H1 (cell line): ENCODE measurements around the gene SLCO6A1. TPM values are rescaled to one million over a fixed set of nuclear protein-coding genes. Genes with fewer than 3 reads are reported as not detected.

Source experiments
- CTCF ChIA-PET: fragments of 300-600 bp; sonication (Branson Sonifier 250); formaldehyde crosslinking; loops from one replicate; lab custom pipeline; 2021; ENCODE audit not compliant: partially characterized antibody; lab: Charles Lee
- POLR2A ChIA-PET: fragments of 300-600 bp; sonication (Branson Sonifier 250); formaldehyde crosslinking; loops from one replicate; lab custom pipeline; 2021; ENCODE audit warnings: inconsistent platforms; ENCODE audit not compliant: partially characterized antibody; lab: Charles Lee
- DNase-seq, 2 experiments: peaks; one replicate each; pipeline versions ENCODE4 v3.0.0 to v3.0.0-alpha.2; 2010 to 2022; ENCODE audit warnings: low spot score in 2 of 2, low read depth in 1 of 2, mixed read lengths in 1 of 2
- FAIRE-seq: peaks from 2 replicates; lab custom pipeline; 2011; peaks lifted over from hg19 to GRCh38; lab: Jason Lieb, UNC
- H2AFZ ChIP-seq: 2 replicates; pipeline ENCODE4 v1.8.1; 2012; ENCODE audit warnings: low read length, inconsistent platforms
- H2AK5ac ChIP-seq: 2 replicates; pipeline ENCODE4 v1.6.1; 2013; ENCODE audit warnings: low read depth, low read length
- H2BK120ac ChIP-seq: replicated peaks from 2 replicates; pipeline ENCODE3; 2013; ENCODE audit warnings: low read depth, low read length, inconsistent platforms
- H2BK12ac ChIP-seq: 2 replicates; pipeline ENCODE4 v1.6.1; 2013; ENCODE audit warnings: low read depth, low read length
- H2BK15ac ChIP-seq: 2 replicates; pipeline ENCODE4 v1.6.1; 2013; ENCODE audit warnings: low read length
- H2BK20ac ChIP-seq: 2 replicates; pipeline ENCODE4 v1.6.1; 2013; ENCODE audit warnings: low read length
- H2BK5ac ChIP-seq: 2 replicates; pipeline ENCODE4 v1.6.1; 2013; ENCODE audit warnings: low read depth, low read length
- H3K14ac ChIP-seq: 2 replicates; pipeline ENCODE4 v1.6.1; 2013; ENCODE audit warnings: inconsistent platforms; ENCODE audit not compliant: insufficient read length
- H3K18ac ChIP-seq: 2 replicates; pipeline ENCODE4 v1.6.1; 2013; ENCODE audit warnings: low read length; ENCODE audit errors: extremely low read depth
- H3K23ac ChIP-seq: 2 replicates; pipeline ENCODE4 v1.6.1; 2013; ENCODE audit warnings: inconsistent platforms; ENCODE audit not compliant: insufficient read length
- H3K23me2 ChIP-seq: 2 replicates; pipeline ENCODE4 v1.6.1; 2013; ENCODE audit warnings: low read depth, low read length
- H3K27ac ChIP-seq: 2 replicates; pipeline ENCODE4 v1.6.1; 2011; ENCODE audit warnings: low read depth, low read length, inconsistent platforms
- H3K27me3 ChIP-seq, 4 experiments: replicated peaks in 1 of 4; 1 replicate in 1 of 4; 2 replicates in 3 of 4; pipeline versions ENCODE4 v1.6.1 to v1.8.1; 2011 to 2013; ENCODE audit warnings: low read length in 3 of 4, mild to moderate bottlenecking in 3 of 4, inconsistent platforms in 2 of 4, mixed read lengths in 2 of 4, moderate library complexity in 1 of 4; ENCODE audit not compliant: control insufficient read depth in 3 of 4, insufficient read depth in 3 of 4; ENCODE audit errors: extremely low read depth in 1 of 4
- H3K36me3 ChIP-seq, 4 experiments: 2 replicates each; pipeline versions ENCODE4 v1.6.1 to v1.8.1; 2011 to 2013; ENCODE audit warnings: mild to moderate bottlenecking in 4 of 4, low read length in 3 of 4, moderate library complexity in 2 of 4, control low read depth in 1 of 4, inconsistent platforms in 1 of 4; ENCODE audit not compliant: insufficient read depth in 4 of 4, control insufficient read depth in 2 of 4
- H3K4ac ChIP-seq: replicated peaks from 2 replicates; pipeline ENCODE3; 2013; ENCODE audit warnings: low read length, low read depth, mixed read lengths, inconsistent platforms; ENCODE audit not compliant: insufficient read length
- H3K4me1 ChIP-seq, 4 experiments: replicated peaks in 1 of 4; 1 replicate in 1 of 4; 2 replicates in 3 of 4; pipeline versions ENCODE4 v1.6.1 to v1.8.1; 2011 to 2013; ENCODE audit warnings: low read length in 3 of 4, inconsistent platforms in 2 of 4, mixed read lengths in 1 of 4; ENCODE audit not compliant: insufficient read depth in 4 of 4, control insufficient read depth in 3 of 4
- H3K4me2 ChIP-seq, 2 experiments: 2 replicates each; pipeline versions ENCODE4 v1.6.1 to v1.8.1; 2011 to 2013; ENCODE audit warnings: low read depth in 2 of 2, low read length in 2 of 2, control low read depth in 1 of 2, inconsistent platforms in 1 of 2, mild to moderate bottlenecking in 1 of 2; ENCODE audit not compliant: insufficient read depth in 1 of 2
- H3K4me3 ChIP-seq, 4 experiments: fragments of 200-600, 300-600 bp in 1 of 4; sonication (generic), shearing (Covaris generic), sonication (Bioruptor Twin) in 1 of 4; 2 replicates each; pipeline versions ENCODE4 v1.5.1 to v1.8.1; 2011 to 2016; ENCODE audit warnings: low read length in 4 of 4, low read depth in 3 of 4, control low read depth in 2 of 4, inconsistent platforms in 2 of 4, mild to moderate bottlenecking in 2 of 4, mixed read lengths in 1 of 4, moderate library complexity in 1 of 4; ENCODE audit not compliant: insufficient read depth in 2 of 4; ENCODE audit errors: extremely low read depth in 1 of 4
- H3K56ac ChIP-seq: replicated peaks from 2 replicates; pipeline ENCODE3; 2013; ENCODE audit warnings: low read depth, mild to moderate bottlenecking, mixed read lengths, low read length, inconsistent platforms; ENCODE audit not compliant: insufficient read length
- H3K79me1 ChIP-seq: 2 replicates; pipeline ENCODE4 v1.6.1; 2013; ENCODE audit warnings: low read depth, low read length, control low read depth
- H3K79me2 ChIP-seq, 2 experiments: 2 replicates each; pipeline versions ENCODE4 v1.6.1 to v1.8.1; 2012 to 2013; ENCODE audit warnings: low read length in 2 of 2, mild to moderate bottlenecking in 2 of 2, inconsistent platforms in 1 of 2; ENCODE audit not compliant: insufficient read depth in 2 of 2, control insufficient read depth in 1 of 2
- H3K9ac ChIP-seq, 4 experiments: replicated peaks in 1 of 4; 1 replicate in 1 of 4; 2 replicates in 3 of 4; pipeline versions ENCODE4 v1.6.1 to v1.8.1; 2011 to 2013; ENCODE audit warnings: low read depth in 3 of 4, low read length in 3 of 4, control low read depth in 2 of 4, mild to moderate bottlenecking in 2 of 4, moderate library complexity in 2 of 4, inconsistent platforms in 1 of 4; ENCODE audit errors: extremely low read depth in 1 of 4
- H3K9me3 ChIP-seq, 2 experiments: 2 replicates each; pipeline versions ENCODE4 v1.6.1 to v1.8.1; 2012 to 2013; ENCODE audit warnings: mild to moderate bottlenecking in 2 of 2, moderate library complexity in 2 of 2, control low read depth in 1 of 2, inconsistent platforms in 1 of 2, low read depth in 1 of 2, low read length in 1 of 2, mixed read lengths in 1 of 2; ENCODE audit not compliant: insufficient read depth in 2 of 2
- H4K20me1 ChIP-seq, 2 experiments: replicated peaks in 1 of 2; 2 replicates each; pipeline versions ENCODE3 to v1.8.1; 2011 to 2013; ENCODE audit warnings: inconsistent platforms in 2 of 2, low read length in 2 of 2, mild to moderate bottlenecking in 1 of 2; ENCODE audit not compliant: insufficient read depth in 2 of 2, control insufficient read depth in 1 of 2
- H4K5ac ChIP-seq: 2 replicates; pipeline ENCODE4 v1.6.1; 2013; ENCODE audit warnings: low read length, low read depth, mixed read lengths, inconsistent platforms; ENCODE audit not compliant: insufficient read length
- H4K8ac ChIP-seq: 2 replicates; pipeline ENCODE4 v1.8.0; 2013; ENCODE audit warnings: mild to moderate bottlenecking, moderate library complexity, low read length, inconsistent platforms; ENCODE audit not compliant: insufficient read depth; ENCODE audit errors: extremely low read depth
- H4K91ac ChIP-seq: replicated peaks from 2 replicates; pipeline ENCODE3; 2013; ENCODE audit warnings: low read length, mixed read lengths, inconsistent platforms; ENCODE audit not compliant: insufficient read length
- EP300 ChIP-seq, 2 experiments: IDR thresholded peaks; 1 replicate in 1 of 2; 2 replicates in 1 of 2; pipeline ENCODE4 v1.6.1; 2011 to 2012; ENCODE audit warnings: low read depth in 2 of 2, low read length in 2 of 2, mild to moderate bottlenecking in 2 of 2, borderline replicate concordance in 1 of 2, inconsistent platforms in 1 of 2, moderate library complexity in 1 of 2
- RFX5 ChIP-seq: IDR thresholded peaks from 2 replicates; pipeline ENCODE4 v1.6.1; 2011; ENCODE audit warnings: low read depth, low read length, improper control_type of control experiment, borderline replicate concordance
- WGBS, 2 experiments: shearing (Covaris generic) in 1 of 2; methylation state at CpG; one replicate each; pipeline versions ENCODE4 v1.1.6 to v1.1.7; 2013 to 2015; ENCODE audit warnings: low lambda C conversion rate in 2 of 2, mixed read lengths in 2 of 2, inconsistent platforms in 1 of 2, low coverage in 1 of 2, missing lambda C conversion rate in 1 of 2; ENCODE audit not compliant: insufficient replicate concordance in 2 of 2, insufficient coverage in 1 of 2, insufficient read length in 1 of 2; ENCODE audit errors: extremely low coverage in 1 of 2, missing lambda C conversion rate in 1 of 2; 5-methylcytosine and 5-hydroxymethylcytosine counted together
- polyA plus RNA-seq, 7 experiments: library from polyadenylated mRNA; depleted of rRNA in 3 of 7; stranded (reverse) in 5 of 7; unstranded in 2 of 7; fragments of >200 nt in 5 of 7; fragments of 200-250 nt in 2 of 7; gene quantifications; 1 replicate in 5 of 7; 2 replicates in 1 of 7; 4 replicates in 1 of 7; pipeline versions ENCODE4 v1.2.1 to v1.2.3, GENCODE V29; 2011 to 2013; ENCODE audit warnings: missing spikeins in 2 of 7, mixed read lengths in 2 of 7
- total RNA-seq: library from RNA; stranded (reverse); fragmentation: NEBNext Ultra II Directional; extraction: Animal tissue kit (Norgen Biotek cat#: 25700); gene quantifications from 2 replicates; pipeline ENCODE4 v1.2.1, GENCODE V29; 2021
- TF ChIP-seq, protein P1 (sequence below): IDR thresholded peaks from 2 replicates; pipeline ENCODE4 v1.6.1; 2011; ENCODE audit warnings: low read length, improper control_type of control experiment

The SLCO6A1 gene
- total and polyA plus RNA-seq, 2 of the 8 experiments (the other 6 are each of a cell fraction or from before 2014, with no cell fraction given), result 0.06 to 0.56 TPM

DNA sequence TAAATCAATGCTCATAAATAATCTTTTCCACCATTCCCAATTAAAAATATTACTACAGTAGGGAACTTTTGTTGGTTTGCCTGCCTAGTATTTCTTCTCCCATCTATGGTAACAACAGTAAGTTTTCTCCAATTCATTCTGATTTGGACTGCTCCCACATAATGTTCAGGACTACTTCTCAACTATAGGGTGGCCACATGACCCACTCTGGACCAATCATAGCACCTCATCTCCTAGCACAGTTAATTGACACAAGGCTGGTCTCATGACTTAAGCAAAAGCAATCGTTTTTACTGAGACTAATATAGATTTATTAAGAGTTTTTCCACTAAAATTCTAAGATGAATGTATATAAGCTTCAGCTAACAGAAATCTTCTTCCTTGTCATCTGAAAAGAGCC lies 28.7 kb upstream of the SLCO6A1 start:
- Histone ChIP-seq H3K4me1 (no peaks in the 10 kb centered on the region), H2BK12ac (no peak overlapping the region), H3K4ac (no peak overlapping the region), H2BK5ac (no peak overlapping the region), H3K23ac (no peak overlapping the region), H3K9ac (no peak overlapping the region), H3K23me2 (no peaks in the 10 kb centered on the region), H2BK20ac (no peak overlapping the region), H3K27me3 (no peaks in the 10 kb centered on the region), H2BK15ac (no peak overlapping the region), H3K36me3 (no peaks in the 10 kb centered on the region), H2AK5ac (no peak overlapping the region), H3K79me1 (no peaks in the 10 kb centered on the region), H2BK120ac (no peak overlapping the region), H3K14ac (no peak overlapping the region), H4K91ac (no peak overlapping the region), H3K4me2 (no peak overlapping the region)
- no peak for DNase-seq
- POLR2A ChIA-PET, result no interaction called here
- no peak for FAIRE-seq
- TF ChIP-seq, protein P1, sequence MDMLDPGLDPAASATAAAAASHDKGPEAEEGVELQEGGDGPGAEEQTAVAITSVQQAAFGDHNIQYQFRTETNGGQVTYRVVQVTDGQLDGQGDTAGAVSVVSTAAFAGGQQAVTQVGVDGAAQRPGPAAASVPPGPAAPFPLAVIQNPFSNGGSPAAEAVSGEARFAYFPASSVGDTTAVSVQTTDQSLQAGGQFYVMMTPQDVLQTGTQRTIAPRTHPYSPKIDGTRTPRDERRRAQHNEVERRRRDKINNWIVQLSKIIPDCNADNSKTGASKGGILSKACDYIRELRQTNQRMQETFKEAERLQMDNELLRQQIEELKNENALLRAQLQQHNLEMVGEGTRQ, result peak; percentile 60; the same call in 1 of the 2 replicates
- TF ChIP-seq RFX5 (no peak), EP300 (IDR thresholded peaks at IDR 0.05; ENCODE audit: borderline replicate concordance in 1 of 2, low read depth in 2 of 2, low read length in 2 of 2) (no peak)
- TF ChIP-seq, all 59 proteins: peak for 1
- Histone ChIP-seq H3K4me3 (no peak overlapping the region), H3K56ac (no peak overlapping the region), H3K18ac (no peak overlapping the region), H2AFZ (no peak overlapping the region), H3K27ac (no peak overlapping the region), H4K8ac (no peak overlapping the region), H3K79me2 (no peaks in the 10 kb centered on the region), H3K9me3 (no peaks in the 10 kb centered on the region), H4K20me1 (no peaks in the 10 kb centered on the region), H4K5ac (no peak overlapping the region)
- CTCF ChIA-PET, result interaction anchor here (0.6 kb wide), 1 partner anchor 84 kb away, joined by 3 read pairs; no protein-coding TSS in a partner anchor
- 74% methylated on average over 1 of the region's 1 CpG; no CpG with 5 or more reads in 1 of the 2 experiments for WGBS, 2 experiments
